ENCODE results near the gene EPB41L5.
"Not testable (repeated sequence)": the region's sequence is repeated elsewhere in the genome, so short reads cannot be mapped to it uniquely, and the experiment has no call there.

EPB41L5 gene

DNA sequence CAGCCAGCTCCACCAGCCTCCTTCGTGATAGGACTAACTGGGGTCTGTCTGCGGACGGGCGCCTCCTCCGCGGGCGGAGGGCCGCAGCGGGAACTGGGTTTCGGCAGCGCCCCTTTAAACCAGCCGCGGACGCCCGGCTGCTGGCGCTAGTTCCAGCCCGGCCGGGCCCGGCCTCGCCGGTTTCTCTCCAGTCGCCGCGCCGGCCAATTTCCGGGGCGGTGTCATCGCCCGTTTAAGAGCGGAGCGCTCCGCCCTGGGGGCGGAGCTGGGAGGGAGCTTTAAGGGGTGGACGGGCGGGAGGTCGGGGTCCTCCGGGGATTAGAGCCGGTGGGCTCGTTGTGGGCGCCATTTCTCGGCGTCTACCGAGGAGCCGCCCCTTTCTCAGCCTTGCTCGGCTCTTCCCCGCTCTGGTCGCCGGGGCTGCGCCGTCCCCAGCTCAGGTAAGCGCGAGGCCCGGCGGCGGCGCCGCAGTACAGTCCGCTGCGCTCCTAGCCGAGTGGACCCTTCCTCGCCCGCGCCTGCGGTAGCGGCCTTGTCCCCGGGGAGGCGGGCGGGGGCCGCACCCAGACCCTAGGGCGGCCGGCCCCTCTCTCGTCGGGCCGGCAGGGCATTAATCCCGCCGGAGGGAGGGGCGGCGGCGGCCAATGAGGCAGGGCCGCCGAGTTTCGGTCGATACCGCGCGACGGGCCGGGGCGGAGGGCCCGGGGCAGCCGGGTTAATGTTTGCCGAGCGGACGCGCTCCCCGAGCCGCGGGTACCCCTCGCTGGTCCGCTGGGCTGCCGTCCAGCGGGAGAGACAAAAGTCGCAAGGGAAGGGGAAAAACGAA lies at the start of gene EPB41L5:
EPB41L5 (plus strand) TSS at position 307 of the 826 bp plus-strand sequence. CDS start 6,008 bp downstream, outside the sequence.
- peak; percentile 58 to 78 (median 67) for DNase-seq (ENCODE audit: low read depth in 3 of 3)

DNA sequence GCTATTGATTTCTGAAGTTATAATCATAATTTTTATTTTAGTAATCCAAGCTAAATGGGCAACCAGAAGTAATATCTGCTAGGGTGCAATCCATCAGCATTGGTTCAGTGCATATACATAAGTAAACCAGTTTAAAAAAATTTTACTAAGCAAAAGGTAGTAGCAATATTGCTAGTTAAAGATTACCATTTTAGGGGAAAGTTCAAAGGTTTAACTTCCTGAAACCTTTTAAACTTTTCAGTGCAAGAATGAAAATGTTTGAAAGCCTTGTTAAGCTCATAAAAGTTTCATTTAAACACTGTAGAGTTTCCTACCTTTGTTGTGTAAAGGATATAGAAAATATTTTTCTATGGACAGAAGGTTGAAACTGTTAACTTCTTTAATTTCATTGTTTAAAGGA lies 31.0 kb upstream of the EPB41L5 start:
- DNase-seq (ENCODE audit: low read depth in 3 of 3), result no peak

DNA sequence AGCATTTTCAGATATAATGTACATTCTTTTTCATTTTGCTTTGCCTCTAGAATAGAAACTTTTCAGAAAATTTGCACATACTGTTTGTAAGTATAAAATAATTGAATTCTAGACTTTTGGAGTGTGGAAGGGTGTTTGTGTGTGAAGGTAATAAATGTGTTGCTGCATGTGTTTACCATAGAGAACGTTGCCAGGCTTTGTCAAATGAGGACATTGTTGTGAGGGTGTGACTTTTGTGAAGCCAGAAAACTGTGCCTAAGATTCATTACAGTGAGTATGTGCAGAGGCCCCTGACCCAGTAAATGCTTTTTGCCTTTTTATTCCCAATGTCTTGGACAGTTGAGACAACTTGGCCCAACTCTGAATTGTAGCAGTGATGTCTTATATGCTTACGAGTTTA lies 30.4 kb upstream of the EPB41L5 start:
- no peak for DNase-seq (ENCODE audit: low read depth in 3 of 3)

DNA sequence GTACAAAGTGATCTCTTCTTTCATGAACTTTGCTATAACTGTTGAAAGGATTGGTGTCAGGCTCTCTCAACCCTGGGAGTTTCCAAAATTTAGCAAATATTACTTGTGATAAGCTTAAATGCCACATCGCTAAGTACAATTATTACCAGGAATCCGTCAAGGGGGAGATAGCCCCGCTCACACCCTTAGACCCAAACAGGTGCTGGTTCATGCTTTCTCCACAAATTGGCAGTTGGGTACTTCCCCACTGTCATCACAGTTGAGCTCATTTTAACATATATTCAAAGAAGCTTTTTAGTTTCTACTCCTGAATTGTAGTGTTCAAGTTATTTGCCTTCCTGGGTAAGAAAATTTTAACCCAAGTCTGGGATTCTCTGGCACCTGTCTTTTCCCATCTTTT lies 29.8 kb upstream of the EPB41L5 start:
- DNase-seq (ENCODE audit: low read depth in 3 of 3), result no peak

DNA sequence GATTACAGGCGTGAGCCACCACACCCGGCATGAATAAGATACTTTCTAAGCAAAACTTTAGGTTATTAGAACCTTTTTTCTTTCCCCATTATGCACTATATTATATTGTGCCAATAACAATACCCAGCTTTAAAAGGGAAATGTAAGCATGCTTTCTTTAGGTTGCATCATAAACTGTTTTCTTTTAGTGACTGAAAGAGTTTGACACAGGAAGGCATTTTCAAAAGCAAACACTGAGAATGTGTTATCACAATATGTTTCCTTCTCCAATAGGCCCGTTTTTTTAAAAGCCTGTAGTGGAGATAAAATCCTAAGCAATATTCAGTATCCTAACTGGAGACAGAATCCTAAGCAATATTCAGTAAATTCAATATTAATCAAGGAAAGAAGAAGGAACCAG lies 16.7 kb upstream of the EPB41L5 start:
- DNase-seq (ENCODE audit: low read depth in 3 of 3), result no peak

DNA sequence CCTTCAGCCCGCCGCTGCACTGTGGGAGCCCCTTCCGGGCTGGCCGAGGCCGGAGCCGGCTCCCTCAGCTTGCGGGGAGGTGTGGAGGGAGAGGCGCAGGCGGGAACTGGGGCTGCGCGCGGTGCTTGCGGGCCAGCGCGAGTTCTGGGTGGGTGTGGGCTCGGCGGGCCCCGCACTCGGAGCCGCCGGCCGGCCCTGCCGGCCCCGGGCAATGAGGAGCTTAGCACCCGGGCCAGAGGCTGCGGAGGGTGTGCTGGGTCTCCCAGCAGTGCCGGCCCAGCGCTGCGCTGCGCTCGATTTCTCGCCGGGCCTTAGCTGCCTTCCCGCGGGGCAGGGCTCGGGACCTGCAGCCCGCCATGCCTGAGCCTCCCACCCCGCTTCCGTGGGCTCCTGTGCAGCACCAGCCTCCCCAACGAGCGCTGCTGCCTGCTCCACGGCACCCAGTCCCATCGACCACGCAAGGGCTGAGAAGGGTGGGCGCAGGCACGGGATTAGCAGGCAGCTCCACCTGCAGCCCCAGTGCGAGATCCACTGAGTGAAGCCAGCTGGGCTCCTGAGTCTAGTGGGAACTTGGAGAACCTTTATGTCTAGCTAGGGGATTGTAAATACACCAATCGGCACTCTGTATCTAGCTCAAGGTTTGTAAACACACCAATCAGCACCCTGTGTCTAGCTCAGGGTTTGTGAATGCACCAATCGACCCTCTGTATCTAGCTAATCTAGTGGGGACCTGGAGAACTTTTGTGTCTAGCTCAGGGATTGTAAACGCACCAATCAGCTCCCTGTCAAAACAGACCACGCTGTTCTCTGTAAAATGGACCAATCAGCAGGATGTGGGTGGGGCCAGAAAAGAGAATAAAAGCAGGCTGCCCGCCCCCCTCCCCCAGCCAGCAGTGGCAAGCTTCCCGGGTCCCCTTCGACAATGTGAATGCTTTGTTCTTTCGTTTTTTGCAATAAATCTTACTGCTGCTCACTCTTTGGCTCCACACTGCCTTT lies 15.7 kb upstream of the EPB41L5 start:
- DNase-seq (ENCODE audit: low read depth in 3 of 3), result not testable (repeated sequence)

DNA sequence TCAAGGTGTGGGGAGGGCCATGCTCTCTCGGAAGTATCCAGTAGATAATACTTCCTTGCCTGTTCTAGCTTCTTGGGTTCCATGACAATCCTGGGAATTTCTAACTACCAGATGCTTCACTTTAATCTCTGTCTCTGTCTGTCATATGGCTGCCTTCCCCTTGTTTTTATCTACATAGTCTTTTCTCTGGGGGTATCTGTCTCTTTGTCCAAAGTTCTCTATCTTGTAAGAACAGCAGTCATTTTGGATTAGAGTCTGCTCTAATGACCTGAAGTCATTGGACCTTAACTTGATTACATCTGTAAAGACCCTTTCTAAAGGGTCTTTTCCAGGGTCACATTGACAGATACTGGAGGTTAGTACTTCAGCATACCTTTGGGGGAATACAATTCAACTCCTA lies 11.4 kb upstream of the EPB41L5 start:
- DNase-seq (ENCODE audit: low read depth in 3 of 3), result no peak

DNA sequence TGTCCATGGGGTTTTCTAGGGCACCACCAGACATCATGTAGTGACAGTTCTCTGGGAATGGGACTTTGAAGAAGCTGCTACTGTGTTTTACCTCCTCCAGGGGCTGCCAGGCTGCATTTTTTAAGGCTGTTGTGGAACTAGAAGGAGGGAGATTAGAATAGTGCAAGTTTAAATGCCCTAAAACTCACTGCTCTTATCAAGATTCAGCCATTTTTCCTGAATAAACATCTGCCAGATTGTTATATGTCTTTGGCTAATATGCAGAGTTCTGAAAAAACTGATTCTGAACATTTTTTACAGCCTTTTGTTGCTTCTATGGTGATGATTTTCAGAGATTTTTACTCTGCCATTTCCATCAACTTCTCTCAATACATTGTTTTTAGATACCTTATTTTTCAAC lies 8.6 kb upstream of the EPB41L5 start:
- DNase-seq (ENCODE audit: low read depth in 3 of 3), result no peak

DNA sequence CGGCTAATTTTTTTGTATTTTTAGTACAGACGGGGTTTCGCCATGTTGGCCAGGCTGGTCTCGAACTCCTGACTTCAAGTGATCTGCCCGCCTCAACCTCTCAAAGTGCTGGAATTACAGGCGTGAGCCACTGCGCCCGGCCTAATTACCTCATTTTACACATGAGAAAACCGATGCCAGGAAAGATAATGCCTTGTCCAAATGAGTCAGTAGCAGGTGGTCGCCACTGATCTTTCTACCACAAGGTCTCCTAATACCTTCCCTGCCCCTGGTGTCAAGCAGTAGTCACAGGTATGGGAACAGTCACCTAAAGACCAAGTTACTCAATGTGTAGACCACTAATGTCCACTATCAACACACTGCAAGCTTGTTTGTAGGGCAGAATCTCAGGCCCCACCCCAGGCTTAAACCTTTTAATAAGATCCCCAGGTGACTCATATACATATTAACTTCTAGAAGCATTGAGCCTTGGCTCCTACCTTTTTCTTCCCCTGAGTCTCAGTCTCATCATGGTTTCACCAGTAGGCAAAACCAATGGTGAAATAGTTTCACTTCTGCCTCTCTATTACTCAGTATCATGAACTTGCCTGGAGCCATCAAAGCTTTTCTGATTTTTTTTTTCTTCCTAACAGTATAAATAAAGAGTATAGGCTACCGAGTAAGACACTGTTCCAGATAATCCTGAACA lies 6.9 kb upstream of the EPB41L5 start:
- DNase-seq (ENCODE audit: low read depth in 3 of 3), result no peak

DNA sequence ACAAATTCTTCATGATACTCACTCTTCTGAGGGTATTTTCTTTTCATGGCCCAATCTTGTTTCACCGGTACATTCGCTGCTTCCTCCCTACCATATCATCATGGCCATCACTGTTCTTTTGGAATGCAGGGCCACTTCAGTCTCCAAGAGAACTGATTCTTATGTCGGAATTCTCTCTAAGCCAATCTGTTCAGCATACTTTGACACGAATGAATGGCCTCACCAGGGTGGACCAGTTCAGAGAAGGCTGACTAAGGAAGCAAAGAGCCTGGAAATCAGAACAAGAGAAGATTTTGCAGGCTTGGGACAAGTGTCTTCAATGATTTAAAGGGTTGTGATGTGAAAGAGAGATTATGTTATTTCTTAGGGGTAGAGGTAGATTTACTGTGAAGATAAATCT lies 5.0 kb upstream of the EPB41L5 start:
- DNase-seq (ENCODE audit: low read depth in 3 of 3), result no peak

DNA sequence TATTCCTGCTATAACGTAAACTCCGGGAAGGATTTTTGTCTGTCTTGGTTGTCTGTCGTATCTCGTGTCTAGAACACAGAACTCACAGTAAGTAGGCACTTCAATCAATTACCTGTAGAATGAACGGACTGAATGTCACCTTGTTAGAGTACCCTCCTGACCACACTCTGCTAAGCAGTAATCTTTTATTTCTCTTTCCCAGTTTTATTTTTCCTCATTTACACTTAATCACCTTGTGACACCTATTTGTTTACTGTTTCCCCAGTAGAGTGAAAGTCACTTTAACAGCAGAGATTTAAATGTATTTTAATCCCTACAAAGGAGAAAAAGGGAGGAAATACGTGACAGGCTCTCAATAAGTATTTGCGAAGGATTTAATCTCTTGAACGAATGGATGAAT lies 514 bp upstream of the EPB41L5 start:
- no peak for DNase-seq (ENCODE audit: low read depth in 3 of 3)

DNA sequence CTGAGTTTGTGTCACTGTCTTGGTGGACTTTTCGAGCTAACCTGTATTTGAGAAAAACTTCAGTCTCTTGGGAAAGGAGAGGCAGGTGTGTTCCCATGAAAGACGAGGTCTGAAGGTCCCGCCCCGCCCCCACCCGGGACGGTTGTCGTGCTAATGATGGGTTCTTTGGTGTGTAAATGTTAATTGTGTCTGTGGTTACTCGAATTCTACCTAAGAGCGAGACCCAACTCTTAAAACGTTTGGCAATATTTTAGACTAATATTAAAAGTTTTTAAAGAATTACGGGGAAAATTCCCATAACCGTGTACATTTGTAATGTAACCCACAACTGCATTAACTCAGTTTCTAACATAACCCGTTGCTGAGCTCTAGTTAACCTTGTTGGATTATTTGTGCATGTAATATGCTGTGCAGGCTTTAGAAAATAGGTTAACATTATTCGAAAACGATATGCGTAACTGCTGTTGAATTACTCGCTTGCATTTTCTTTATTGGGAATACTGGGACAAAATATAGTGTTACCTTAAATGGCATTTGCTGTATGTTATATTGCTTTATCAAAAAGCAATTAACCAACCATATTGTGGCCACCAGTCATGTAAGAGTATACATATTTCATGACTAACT lies 833 bp downstream of the EPB41L5 start:
- DNase-seq (ENCODE audit: low read depth in 3 of 3), result no peak

DNA sequence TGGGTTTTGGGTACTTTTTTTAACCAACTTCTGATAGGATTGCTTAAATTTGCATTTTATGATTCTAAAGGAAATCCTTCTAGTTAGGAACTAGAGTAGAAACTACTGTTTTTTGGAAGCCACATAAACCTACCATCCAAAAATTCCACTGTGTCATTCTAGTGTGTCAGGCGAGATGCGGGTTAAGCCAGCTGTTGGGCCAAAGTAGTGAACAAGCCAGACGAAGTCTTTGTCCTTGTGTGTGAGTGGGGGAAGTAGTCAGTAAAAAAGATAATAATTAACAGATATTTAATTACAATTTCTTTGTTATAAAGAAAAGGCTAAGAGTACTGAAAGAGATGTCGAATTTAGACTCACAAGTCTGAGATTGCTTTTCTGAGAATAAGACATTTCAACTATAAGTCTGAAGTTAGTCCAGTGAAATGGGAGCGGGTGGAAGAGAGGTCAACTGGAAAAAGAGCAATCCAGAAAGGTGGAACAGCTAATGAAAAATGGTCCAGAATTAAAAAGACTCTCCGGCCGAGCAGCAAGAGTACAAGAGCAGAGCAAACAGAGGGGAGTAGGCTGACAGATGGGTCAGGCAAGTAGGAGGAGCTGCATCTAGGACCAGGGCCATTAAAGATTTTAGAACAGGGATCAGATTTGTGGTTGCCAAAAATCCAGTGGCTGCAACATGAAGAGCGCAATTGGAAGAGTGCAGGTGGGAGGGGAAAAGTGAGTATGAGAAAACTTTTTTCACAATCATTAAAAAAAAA lies 1.5 kb downstream of the EPB41L5 start:
- DNase-seq (ENCODE audit: low read depth in 3 of 3), result no peak

DNA sequence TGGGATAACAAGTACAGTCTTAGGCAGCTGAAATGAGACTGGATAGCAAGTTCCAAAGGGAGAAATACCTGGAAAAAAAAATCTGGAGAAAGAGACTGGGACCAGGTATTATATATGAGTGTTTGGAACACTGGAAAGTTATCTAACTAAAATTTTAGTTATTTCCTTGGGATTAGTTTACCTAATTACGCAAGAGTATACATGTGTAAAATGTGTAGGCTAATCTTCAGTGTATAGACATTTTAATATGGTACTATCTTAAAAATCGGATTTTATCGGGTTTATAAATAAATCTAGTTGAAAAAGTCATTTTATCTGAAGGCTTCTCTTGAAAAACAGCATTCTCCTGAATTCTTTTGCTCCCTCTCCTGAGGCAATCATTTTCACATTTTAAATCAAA lies 3.9 kb downstream of the EPB41L5 start:
- no peak for DNase-seq (ENCODE audit: low read depth in 3 of 3)

DNA sequence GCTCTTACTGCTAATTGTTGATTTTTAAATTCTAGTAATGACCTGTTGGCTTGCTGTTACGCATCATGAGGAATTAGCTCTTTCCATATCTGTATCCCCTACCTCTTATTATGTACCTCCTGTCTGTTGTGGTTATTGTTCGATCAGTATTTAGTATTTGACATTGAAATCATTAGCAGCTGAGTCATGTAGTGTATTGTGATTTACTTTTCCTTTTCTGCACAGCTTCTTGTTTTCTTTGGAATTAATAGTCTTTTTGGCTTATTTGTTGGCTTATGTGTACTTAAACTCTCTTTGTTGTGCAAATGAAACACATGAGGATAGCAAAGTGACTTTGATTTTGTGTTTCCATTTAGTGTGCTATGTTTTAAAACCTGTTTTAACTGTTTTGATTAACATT lies 4.3 kb downstream of the EPB41L5 start:
- DNase-seq (ENCODE audit: low read depth in 3 of 3), result no peak

DNA sequence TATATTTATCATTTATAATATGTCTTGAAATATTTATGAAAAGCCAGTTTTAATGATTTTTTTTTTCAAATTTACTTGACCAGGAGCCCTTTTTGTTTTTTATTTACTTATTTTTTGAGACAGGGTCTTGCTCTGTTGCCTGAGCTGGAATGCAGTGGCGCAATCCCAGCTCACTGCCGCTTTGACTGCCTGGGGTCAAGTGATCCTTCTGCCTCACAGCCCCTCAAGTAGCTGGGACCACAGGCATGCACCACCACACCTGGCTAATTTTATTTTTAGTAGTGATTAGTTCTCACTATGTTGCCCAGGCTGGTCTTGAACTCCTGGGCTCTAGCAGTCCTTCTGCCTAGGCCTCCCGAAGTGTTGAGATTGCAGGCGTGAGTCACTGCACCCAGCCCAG lies 5.7 kb downstream of the EPB41L5 start:
- DNase-seq (ENCODE audit: low read depth in 3 of 3), result no peak

DNA sequence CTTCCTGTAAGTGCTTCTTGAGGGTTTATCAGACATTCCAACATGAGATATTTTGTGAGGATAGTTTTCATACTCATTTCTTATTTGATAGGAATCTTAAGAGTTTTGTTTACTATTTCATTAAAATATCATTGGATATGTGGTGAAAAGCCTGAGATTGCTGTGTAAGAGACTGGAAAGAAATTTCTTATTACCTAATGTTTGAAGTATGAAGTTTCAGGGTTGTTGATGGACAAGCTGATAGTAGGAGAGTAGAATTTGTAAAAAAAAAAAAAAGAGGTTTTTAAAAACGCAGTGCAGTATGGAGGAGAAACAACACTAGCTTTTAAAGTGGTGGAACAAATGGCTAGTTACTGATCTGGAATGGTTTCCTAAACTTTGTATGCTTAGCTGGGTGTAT lies 7.7 kb downstream of the EPB41L5 start:
- no peak for DNase-seq (ENCODE audit: low read depth in 3 of 3)

DNA sequence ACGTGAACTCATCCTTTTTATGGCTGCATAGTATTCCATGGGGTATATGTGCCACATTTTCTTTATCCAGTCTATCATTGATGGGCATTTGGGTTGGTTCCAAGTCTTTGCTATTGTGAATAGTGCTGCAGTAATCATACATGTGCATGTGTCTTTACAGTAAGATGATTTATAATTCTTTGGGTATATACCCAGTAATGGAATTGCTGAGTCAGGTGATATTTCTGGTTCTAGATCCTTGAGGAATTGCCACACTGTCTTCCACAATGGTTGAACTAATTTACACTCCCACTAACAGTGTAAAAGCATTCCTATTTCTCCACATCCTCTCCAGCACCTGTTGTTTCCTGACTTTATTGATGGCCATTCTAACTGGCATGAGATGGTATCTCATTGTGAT lies 9.6 kb downstream of the EPB41L5 start:
- DNase-seq (ENCODE audit: low read depth in 3 of 3), result not testable (repeated sequence)

DNA sequence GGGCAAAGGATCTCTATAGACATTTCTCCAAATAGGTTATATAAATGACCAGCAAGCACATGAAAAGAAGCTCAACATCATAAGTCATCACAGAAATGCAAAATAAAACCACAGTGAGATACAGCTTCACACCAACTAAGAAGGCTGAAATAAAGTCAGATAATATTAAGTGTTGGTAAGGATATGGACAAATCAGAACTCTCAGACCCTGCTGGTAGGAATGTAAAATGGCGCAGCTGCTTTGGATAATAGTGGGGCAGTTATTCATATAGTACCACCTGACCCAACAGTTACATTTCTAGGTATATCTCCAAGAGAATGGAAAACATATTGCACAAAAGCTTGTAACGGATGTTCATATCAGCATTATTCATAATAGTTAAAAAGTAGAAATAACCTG lies 14.0 kb downstream of the EPB41L5 start:
- no peak for DNase-seq (ENCODE audit: low read depth in 3 of 3)

DNA sequence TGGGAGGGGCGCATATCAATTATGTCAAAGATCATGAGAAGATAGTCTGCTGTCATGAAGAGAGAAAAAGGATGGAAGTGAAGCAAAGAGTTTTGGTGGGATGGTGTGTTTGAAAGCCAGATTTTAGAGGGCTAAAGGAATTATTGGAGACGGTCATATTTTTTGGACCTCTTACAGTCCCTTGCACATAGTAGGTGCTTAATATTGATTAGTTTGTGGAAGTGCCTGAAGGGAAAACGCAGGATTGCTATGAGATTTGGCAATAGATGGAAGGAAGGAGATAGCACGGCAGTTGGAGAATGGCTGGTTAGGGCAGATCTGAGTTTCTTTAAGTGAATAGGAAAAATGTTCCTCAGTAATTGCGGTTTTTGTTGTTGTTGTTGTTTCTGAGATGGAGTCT lies 15.9 kb downstream of the EPB41L5 start:
- DNase-seq (ENCODE audit: low read depth in 3 of 3), result no peak

Data from stimulated activated CD4-positive, alpha-beta T cell treated with anti-CD3 and anti-CD28 coated beads, TNF-alpha, amount 100 ng/mL, for 48 hours (primary cell).